HG03060 (cell line): ENCODE results near the gene MRPL23.

Source experiments
- ATAC-seq: cut with Tn5 transposase; IDR thresholded peaks from one replicate; pipeline ENCODE4 v1.9.1; 2021; ENCODE audit warnings: low read depth, moderate number of reproducible peaks; ENCODE audit not compliant: unreplicated experiment

The MRPL23 gene

GRCh38 chr11:1946812-1947484 lies at the start of gene MRPL23:
TSS of gene MRPL23 (plus strand) at chr11:1947332. CDS start at chr11:1947363, 31 bp downstream.
- no peak for ATAC-seq

- ATAC-seq = no peak
Observed at GRCh38 chr11:1899090-1899489, 48.0 kb upstream of the MRPL23 start.

- ATAC-seq = no peak
Observed at GRCh38 chr11:1899686-1900085, 47.4 kb upstream of the MRPL23 start.

GRCh38 chr11:1906181-1906580 lies 41.0 kb upstream of the MRPL23 start:
- ATAC-seq = no peak

GRCh38 chr11:1906611-1907423 lies 40.3 kb upstream of the MRPL23 start:
- no peak for ATAC-seq

- ATAC-seq = no peak
Observed at GRCh38 chr11:1908618-1909017, 38.5 kb upstream of the MRPL23 start.

GRCh38 chr11:1909524-1909923 lies 37.6 kb upstream of the MRPL23 start:
- no peak for ATAC-seq

- no peak for ATAC-seq
Observed at GRCh38 chr11:1912289-1912878, 34.7 kb upstream of the MRPL23 start.

GRCh38 chr11:1913271-1914060 lies 33.7 kb upstream of the MRPL23 start:
- no peak for ATAC-seq

GRCh38 chr11:1915795-1916131 lies 31.4 kb upstream of the MRPL23 start:
- no peak for ATAC-seq

GRCh38 chr11:1916132-1916985 lies 30.8 kb upstream of the MRPL23 start:
- ATAC-seq = no peak

GRCh38 chr11:1916986-1917522 lies 30.1 kb upstream of the MRPL23 start:
- ATAC-seq = no peak

GRCh38 chr11:1917523-1918435 lies 29.4 kb upstream of the MRPL23 start:
- ATAC-seq = no peak

- no peak for ATAC-seq
Observed at GRCh38 chr11:1918436-1919315, 28.5 kb upstream of the MRPL23 start.

- ATAC-seq = no peak
Observed at GRCh38 chr11:1919391-1920127, 27.6 kb upstream of the MRPL23 start, which contains the start of gene TNNT3. TSS of gene TNNT3 (plus strand) at chr11:1919703. CDS start at chr11:1922875, 3,172 bp downstream.

- ATAC-seq = no peak
Observed at GRCh38 chr11:1920128-1920908, 26.8 kb upstream of the MRPL23 start.
